Measurements from ENCODE around the gene MFNG.

The MFNG gene

DNA sequence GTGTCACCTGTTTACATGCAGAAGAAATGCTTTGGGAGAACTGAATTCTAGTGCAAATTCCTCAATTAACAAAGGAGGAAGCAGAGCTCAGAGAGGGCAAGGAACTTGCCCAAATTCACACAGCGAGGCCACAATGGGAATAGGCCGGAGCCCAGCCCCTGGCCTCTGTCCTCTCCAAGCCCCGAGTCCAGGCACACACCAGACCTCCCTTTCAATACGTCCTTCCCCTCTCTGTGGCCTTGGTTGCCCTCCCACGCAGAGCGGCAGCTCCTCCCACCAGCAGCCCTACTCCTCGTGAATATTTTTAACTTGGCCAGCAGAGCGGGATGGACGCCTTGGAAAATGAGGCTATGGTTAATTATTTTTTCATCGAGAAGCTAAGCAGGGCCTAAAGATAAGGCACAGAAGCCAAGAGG, 34.6 kb upstream of the MFNG start:
- no peaks in the 10 kb centered on the region for H3K9me3 ChIP-seq
- no peaks in the 10 kb centered on the region for H3K36me3 ChIP-seq
- H3K27ac ChIP-seq: no peak overlapping the region
- intact Hi-C loops (cut with DNase I; ENCODE audit: low total_unique reads): no loop called here
- H3K4me1 ChIP-seq: peaks cover 0 to 22% (median 14%) of the 10 kb centered on the region in 4 donors
- no peak overlapping the region for H3K4me3 ChIP-seq
- H3K27me3 ChIP-seq: peaks cover 0 to 72% of the 10 kb centered on the region in 2 donors
- no peak for DNase-seq
- TF ChIP-seq, protein P1, sequence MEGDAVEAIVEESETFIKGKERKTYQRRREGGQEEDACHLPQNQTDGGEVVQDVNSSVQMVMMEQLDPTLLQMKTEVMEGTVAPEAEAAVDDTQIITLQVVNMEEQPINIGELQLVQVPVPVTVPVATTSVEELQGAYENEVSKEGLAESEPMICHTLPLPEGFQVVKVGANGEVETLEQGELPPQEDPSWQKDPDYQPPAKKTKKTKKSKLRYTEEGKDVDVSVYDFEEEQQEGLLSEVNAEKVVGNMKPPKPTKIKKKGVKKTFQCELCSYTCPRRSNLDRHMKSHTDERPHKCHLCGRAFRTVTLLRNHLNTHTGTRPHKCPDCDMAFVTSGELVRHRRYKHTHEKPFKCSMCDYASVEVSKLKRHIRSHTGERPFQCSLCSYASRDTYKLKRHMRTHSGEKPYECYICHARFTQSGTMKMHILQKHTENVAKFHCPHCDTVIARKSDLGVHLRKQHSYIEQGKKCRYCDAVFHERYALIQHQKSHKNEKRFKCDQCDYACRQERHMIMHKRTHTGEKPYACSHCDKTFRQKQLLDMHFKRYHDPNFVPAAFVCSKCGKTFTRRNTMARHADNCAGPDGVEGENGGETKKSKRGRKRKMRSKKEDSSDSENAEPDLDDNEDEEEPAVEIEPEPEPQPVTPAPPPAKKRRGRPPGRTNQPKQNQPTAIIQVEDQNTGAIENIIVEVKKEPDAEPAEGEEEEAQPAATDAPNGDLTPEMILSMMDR (IDR thresholded peaks at IDR 0.05): no peak

DNA sequence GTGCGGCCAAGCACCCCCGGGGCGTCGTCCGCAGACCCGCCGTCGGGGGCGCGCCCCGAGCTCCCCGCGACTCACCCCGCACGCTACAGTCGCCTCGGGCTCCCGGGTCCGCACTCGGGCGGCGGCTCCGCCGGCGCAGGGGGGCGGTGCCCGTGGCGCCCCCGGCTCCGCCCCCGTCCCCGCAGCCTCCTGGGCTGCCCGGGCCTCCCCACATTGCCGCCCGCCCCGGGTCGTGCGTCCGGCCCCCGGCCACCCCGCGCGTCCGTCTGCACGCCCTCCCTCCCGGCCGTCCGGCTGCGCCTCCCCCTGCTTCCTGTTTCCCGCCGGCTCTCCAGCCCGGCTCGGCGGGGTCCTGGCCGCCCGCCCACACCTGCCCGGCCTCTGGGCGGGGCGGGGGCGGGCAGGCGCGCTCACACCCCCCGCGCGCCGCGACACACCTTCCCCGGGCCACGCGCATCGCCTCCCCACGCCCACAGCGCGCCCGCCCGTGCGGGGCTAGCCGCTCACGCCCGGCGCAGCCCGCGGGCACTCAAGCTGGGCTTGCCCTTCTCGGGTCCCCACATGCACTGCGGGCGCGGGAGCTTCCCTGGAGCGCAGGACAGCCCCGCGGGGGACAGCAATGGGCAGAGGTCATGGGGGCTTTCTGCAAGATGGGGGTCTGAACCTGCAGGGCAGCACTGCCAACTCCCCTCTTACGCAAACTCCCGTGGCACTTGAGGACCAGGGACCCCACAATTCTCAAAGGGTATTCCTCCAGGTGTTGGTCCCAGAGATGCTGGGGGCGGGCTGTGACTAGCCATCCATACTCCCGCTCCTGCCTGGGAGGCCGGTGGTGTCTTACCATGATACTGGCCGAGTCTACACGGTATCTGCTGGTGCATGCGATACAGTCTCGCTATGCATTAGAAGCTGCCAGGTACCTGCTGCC, 33.3 kb upstream of the MFNG start, which contains the start of gene CARD10:
CARD10 (minus strand) TSS at position 148 of the 928 bp plus-strand sequence. CDS start 215 bp downstream, outside the sequence.
- Histone ChIP-seq H3K27ac (no peak within 1 kb of the TSS), H3K9me3 (no peaks in the 10 kb centered on the region), H3K27me3 (peaks cover 0 to 63% of the 10 kb centered on the region in 2 donors), H3K36me3 (no peaks in the 10 kb centered on the region), H3K4me3 (peak within 1 kb of the TSS; percentile 42 to 49), H3K4me1 (peaks cover 0 to 14% (median 11%) of the 10 kb centered on the region in 4 donors)
- TF ChIP-seq, protein P1 (IDR thresholded peaks at IDR 0.05): no peak
- intact Hi-C loops (cut with DNase I; ENCODE audit: low total_unique reads): no loop called here
- DNase-seq: no peak

DNA sequence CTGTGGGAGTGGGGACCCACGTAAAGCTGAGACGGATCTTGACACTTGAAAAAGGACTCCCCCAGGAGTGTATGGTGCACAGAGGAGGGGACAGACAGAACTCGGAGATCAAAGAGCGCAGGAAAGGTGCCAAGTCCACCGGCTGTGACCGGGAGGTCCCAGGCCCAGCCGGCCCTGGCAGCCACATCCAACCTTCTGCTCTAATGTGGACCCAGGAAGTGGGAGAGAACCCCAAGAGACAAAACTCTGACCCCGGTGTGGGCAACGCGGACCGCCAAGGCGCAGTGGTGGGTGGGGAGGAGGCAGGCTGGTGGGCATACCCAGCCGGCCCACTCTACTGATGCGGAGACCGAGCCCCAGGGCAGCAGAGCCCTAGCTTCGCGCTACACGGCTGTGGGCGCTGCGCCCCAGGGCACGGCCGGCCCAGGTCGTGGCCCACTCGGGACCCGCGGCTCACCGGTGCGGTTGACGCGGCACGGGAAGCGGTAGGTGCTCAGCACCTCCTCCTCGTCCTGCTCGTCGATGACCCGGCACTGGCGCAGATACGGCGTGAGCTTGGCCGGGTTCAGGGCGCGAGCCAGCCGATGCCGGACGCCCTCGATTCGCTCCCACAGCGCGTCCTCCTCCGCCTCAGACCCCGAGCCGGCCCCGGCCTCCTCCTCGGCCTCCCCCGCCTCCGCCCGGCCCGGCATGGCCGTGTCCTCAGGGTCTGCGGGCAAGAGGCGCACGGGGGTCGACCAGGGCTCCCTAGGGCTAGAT, 32.5 kb upstream of the MFNG start:
- Histone ChIP-seq H3K27me3 (peaks cover 0 to 56% of the 10 kb centered on the region in 2 donors), H3K9me3 (no peaks in the 10 kb centered on the region), H3K4me1 (peaks cover 0 to 14% (median 11%) of the 10 kb centered on the region in 4 donors), H3K27ac (no peak overlapping the region), H3K4me3 (peak overlapping the region; percentile 42 to 49), H3K36me3 (no peaks in the 10 kb centered on the region)
- TF ChIP-seq, protein P1 (IDR thresholded peaks at IDR 0.05): no peak
- no peak for DNase-seq
- intact Hi-C loops (cut with DNase I; ENCODE audit: low total_unique reads): no loop called here

DNA sequence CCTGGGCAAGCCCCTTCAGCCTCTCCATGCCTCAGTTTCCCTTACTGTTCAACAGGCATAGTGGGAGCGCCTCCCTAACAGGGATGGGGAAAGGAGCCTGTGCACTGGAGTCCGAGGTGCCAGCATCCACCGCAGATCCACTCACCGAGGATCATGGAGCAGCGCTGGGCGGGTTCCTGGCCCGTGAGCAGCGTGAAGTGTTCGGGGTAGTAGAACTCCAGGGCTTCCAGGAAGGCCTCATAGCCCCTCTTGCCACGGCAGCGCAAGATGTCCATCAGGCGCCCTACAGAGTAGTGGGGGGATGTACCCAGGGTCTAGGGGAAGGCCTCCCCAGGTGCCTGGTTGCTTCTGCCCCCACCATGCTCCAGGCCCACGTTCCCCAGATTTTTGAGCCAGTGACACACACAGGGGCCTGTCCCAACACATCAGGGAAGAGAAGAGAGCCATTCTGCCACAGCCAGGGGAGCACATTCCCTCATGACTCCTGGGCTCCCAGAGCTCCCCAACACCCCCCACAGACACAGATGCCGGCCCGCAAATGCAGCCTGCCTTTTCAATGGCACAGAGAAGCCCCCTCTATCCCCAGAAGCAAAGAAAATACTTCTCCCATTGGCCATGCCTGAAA, 31.8 kb upstream of the MFNG start:
- Histone ChIP-seq H3K27me3 (peaks cover 0 to 50% of the 10 kb centered on the region in 2 donors), H3K36me3 (no peaks in the 10 kb centered on the region), H3K27ac (no peak overlapping the region), H3K4me3 (peak overlapping the region in 1 of 2 donors; percentile 49), H3K9me3 (no peaks in the 10 kb centered on the region), H3K4me1 (peaks cover 0 to 14% (median 11%) of the 10 kb centered on the region in 4 donors)
- no peak for DNase-seq
- intact Hi-C loops (cut with DNase I; ENCODE audit: low total_unique reads): no loop called here
- TF ChIP-seq, protein P1 (IDR thresholded peaks at IDR 0.05): no peak

DNA sequence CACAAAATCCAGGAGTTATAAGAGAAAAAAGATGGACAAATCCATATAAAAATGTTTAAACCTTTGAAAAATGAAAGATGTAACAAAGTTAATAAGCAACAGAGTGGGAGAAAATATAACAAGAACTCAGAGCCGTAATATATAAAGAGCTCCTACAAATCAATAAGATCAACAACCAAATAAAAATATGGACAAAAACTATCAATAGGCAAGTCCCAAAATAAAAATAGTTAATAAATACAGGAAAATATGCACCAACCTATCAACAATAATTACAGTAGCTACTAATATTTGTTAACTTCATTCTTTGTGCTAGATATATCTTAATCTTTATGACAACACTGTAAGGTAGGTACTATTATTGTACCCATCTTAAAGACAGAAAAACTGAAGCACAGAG, 30.3 kb upstream of the MFNG start:
- intact Hi-C loops (cut with DNase I; ENCODE audit: low total_unique reads): no loop called here
- no peak overlapping the region for H3K27ac ChIP-seq
- TF ChIP-seq, protein P1 (IDR thresholded peaks at IDR 0.05): no peak
- no peaks in the 10 kb centered on the region for H3K9me3 ChIP-seq
- peaks cover 0 to 27% (median 11%) of the 10 kb centered on the region in 4 donors for H3K4me1 ChIP-seq
- H3K4me3 ChIP-seq: no peak overlapping the region
- DNase-seq: no peak
- H3K27me3 ChIP-seq: peaks cover 0 to 41% of the 10 kb centered on the region in 2 donors
- no peaks in the 10 kb centered on the region for H3K36me3 ChIP-seq

All from tibial artery (tissue), 4 donors.